Midbrain (tissue), 1 donor: ENCODE data around the gene FADS3.
A peak's percentile ranks its signal among the peaks of the same experiment; 100 is the strongest.

Source experiments
- DNase-seq: peaks from one replicate; lab custom pipeline; 2025; lab: John Stamatoyannopoulos, UW

FADS3 gene

GRCh38 chr11:61891331-61892084 lies at the start of gene FADS3:
Gene FADS3 (minus strand): TSS chr11:61891545. CDS start chr11:61891381, 164 bp downstream.
- peak; percentile 91 for DNase-seq

GRCh38 chr11:61940466-61940865 lies 49.1 kb upstream of the FADS3 start:
- DNase-seq, result no peak

DNA sequence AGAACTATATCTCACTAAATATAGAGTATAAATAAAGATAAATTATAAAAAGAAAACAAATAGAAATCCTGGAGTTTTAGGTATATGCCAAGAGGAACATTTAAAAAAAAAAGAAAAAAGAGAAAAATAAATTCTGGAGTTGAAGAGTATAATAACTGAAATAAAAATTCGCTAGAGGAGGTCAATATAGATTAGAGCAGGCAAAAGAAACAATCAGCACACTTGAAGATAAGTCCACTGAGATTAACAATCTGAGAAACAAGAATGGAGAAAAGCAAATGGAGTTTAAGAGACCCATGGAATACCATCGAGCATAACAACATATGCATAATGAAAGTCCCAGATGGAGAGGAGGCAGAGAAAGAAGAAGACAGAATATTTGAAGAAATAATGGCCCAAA lies 44.5 kb upstream of the FADS3 start:
- DNase-seq, result no peak

GRCh38 chr11:61930933-61931332 lies 39.6 kb upstream of the FADS3 start:
- no peak for DNase-seq

DNA sequence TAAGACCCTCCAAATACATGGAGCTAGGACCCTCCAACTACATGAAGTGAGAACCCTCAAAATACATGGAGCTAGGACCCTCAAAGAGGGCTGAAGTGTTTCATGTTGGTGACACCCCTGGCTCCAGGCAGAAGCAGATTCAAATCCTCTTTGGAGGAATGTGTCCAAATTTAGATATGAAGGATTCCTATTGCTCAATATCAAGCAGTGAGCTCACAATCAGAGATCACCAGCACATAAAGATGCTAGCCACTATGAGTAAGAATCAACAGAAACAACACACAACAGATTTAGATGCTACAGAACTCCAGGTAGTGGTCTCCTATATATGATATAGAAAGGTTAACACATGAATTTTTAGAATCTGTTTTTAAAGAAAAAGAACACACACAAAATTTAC lies 37.3 kb upstream of the FADS3 start:
- no peak for DNase-seq

DNA sequence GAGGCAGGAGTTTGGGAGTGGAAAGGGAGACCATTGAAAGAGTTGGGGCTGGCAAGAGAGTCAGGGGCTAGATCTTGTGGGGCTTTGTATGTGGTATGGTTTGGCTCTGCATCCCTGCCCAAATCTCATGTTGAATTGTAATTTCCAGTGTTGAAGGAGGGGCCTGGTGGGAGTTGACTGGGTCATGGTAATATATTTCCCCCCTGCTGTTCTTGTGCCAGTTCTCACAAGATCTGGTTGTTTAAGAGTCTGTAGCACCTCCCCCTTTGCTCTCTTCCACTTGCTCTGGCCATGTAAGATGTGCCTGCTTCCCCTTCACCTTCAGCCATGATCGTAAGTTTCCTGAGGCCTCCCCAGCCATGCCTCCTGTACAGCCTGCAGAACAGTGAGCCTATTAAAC lies 36.2 kb upstream of the FADS3 start:
- no peak for DNase-seq

DNA sequence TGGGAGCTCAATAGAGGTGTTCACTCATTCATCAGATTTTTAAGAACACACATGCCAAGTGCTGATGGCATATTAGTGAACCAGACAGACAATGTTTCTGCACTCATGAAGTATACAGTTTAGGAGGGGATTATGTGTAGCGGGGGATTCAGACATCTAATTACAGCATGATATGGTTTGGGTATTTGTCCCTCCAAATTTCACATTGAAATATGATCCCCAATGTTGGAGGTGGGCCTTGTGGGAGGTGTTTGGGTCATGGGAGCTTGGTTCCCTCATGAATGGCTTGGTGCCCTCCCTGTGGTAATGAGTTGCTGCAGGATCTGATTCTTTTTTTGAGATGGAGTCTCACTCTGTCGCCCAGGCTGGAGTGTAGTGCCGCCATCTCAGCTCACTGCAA lies 34.9 kb upstream of the FADS3 start:
- DNase-seq, result no peak

GRCh38 chr11:61925736-61926135 lies 34.4 kb upstream of the FADS3 start:
- DNase-seq, result no peak

DNA sequence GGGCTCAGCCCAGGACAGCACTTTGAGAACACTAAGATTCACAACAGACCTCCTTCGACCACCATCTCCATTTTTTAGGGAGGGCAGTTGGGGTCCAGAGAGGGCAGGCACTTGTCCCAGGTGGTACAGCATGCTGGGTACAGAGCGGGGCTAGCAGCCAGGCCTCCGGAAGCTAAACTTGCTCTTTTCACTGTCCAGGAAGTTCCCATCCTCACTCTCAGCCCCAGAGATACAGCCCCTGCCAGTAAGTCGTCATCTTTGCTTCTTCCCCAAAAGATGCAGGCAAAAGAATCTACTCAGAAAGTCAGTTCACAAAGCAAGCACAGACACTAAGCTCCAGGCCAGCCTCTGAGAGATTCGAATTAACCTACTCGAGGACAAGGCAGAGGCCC lies 32.7 kb upstream of the FADS3 start:
- DNase-seq, result no peak

DNA sequence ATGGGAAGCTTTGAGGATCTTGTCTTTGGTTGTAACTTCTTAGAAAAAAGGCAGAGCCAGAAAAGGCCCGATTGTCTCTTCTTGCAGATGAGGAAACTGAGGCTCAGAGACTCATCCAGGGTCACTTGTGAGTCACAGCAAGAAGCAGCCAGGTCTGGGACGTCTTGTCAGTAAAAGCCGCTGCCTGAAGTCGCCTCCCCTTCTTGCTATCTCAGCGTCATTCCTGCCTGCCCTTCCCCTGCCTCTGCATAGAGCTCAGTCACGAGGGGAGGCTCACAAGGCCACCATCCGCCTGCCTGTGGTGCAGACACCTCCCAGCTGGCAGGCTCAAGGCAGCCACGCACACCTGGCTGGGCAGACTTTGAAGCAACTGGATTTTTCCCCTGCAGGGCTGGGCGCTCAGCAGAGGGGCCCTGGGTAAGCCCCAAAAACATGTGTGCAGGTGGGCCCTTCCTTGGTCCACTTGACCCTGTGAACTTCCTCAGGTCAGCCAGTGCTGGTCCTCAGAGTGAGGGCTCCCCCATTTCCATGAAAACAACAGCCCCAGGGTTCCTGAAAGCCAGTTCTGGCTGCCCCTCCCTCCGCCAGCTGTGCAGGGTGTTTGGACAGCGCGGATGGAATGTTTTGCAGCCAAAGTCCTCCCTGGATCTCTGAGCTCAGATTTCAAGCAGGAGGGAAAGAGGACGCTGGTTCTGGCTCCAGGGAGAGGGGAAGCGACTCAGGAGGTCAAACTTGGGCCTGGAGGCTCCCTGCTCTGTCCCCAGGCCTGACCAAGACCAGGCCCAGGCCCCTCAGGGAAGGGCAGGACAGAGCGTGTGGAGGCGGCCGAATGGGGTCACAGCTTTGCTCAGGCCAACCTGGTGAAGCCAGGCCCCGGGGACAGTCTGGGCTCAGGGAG lies 32.1 kb upstream of the FADS3 start:
- DNase-seq, result no peak

DNA sequence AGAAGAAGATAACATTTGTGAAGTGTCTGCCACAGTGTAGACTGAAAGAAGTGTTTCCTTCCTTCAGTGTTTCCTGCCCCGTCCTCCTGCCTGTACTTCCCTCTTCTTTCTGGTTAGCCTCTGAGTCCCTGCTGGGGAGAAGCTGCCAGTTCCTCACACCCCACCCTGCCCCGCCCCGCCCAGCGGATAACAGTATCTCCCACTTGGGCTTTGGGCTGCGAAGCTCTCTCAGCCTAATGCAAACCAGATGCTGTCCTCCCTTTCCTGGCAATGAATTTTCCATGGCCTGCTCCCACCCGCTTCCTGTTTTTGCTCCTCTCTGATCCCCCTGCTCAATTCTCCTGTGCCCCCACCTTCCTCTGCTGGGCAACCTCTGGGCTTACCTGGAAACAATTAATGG lies 31.2 kb upstream of the FADS3 start:
- DNase-seq, result no peak

GRCh38 chr11:61921446-61921845 lies 30.1 kb upstream of the FADS3 start:
- no peak for DNase-seq

DNA sequence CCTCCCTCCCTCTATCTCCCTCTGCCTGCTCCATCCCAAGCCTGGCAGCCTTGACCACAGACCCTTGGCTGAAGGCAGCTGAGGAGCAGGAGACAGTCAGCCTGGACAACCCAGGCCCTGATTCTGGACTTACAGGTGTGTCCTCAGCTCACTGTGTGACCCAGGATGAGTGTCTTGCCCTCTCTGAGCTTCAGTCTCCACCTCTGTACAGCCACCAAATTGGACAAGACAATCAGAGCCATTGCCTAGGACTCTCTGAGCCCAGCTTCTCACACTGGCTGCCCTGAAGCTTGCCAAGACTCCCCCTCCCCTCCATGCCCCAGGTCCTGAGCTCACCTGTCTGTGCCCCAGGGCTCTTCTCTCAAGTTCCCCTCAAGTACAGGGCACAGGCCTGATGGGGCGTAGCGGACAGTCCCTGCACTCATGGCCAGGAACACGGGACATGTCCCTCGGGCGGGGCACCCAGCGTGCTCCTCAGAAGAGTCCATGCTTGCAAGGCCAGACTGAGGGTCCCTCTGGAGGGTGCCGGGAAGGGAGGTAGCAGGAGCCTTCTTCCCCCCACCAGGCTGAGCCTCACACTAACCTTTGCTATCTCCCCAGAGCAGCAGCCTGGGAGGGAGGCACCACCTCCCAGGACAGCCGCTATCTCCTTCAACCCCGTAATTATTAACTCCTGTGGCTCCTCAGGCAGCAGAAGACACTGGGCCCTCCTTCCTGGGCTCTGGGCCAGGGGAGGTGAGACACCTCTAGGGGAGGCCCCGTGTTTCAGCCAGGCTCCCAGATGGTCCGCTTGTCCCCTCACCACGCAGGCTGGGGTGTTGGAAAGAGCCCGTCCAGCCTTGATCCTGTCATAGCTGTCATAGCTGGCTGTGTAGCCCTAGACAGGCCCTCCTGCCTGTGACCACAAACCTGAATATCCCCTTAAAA lies 28.6 kb upstream of the FADS3 start:
- DNase-seq, result no peak

DNA sequence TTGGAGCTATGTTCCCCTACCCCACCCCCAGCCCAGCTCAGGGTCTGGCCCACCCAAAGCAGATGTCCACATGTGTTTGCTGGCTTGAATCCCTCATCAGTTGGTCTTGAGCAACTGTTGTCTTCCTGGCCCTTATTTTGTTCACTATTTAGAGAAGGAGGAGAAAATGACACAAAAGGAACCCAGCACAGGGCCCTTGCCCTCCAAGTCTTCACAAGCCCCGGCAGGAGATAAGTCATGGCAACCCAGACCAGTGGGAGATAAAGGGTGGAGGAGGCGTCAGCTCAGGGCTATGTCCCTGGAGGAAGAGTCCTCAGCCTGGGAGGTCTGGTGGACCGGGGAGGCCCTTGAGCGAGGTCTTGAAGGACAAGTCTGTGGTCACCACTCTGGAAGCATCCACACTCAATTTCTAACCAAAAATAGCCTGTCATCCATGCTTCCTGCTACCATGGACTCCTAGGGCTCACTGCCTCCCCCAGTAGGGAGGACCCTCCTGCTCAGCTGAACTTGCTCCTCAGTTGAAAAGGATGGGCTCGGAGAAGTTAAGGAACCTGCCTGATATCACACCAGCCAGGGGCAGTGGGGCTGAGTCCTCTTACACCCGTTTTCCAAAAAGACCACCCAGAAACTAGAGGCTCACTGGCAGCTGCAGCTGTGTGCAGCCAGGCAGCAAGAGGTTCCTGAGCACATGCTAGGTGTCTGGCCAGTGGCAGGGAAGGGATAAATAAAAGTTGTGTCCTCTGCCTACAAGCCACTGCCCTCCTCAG lies 27.8 kb upstream of the FADS3 start:
- no peak for DNase-seq

DNA sequence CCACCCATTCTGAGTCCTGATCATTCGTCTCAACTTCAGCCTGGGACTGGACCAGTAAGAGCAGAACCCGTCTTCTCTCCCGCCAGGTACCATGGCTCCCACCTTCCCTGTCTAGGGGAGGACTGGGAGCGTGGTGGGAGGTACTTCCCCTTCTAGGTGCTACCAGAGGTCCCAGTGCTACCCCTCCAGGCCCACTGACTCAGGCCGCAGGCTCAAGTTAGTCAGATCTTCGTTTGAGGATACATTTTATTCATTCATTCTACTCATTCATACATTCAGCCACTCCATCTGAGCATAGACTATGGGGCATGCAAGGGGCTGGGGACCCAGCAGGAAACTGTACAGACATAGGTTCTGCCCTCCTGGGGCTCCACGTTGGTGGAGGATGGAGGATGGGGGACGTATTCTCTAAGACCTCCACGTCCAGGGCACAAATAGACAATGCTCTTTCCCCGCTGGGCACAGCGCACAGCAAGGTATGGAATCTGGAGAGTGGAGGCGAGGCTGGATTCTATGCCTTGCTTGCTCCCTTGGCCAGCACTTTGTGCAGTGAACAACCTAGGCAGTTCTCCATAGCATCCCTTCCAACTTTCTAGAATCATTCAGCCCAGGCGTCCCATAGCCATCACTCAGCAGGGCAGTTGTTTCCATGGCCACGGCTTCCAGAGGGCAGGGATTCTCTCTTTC lies 27.0 kb upstream of the FADS3 start:
- DNase-seq, result no peak

- DNase-seq, result peak; percentile 73
Observed at GRCh38 chr11:61917334-61918109, 26.2 kb upstream of the FADS3 start, which contains the start of gene RAB3IL1. Gene RAB3IL1 (minus strand): TSS chr11:61917566. CDS start chr11:61917367, 199 bp downstream.

DNA sequence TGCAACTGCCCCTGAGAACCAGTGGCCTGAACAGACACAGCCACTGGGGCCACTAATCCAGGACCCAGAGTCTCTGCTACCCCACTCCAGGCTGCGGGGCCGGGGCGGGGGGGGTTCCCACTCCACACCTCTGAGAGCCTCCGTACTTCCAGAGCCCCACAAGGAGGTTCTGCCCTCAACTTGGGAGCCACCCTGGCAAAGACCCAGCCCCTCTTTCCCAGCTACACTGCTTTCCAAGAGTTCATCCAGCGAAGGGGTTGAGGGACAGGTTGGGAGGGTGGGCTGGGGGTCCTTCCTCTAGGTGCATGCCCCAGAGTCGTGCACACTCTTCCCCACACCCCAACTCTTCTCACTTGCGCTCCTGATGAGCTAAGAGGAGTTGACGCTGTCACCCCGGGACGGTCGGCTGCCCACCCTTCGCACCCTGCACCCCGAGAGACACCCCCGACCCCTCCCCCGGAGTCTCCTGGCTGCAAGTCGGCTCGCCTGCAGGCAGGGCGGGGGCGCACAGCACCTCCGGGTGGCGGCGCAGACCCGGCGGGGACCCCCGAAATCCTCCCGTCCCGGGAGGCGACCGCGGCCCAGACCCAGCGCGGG lies 25.5 kb upstream of the FADS3 start:
- no peak for DNase-seq

GRCh38 chr11:61914471-61915171 lies 23.3 kb upstream of the FADS3 start:
- no peak for DNase-seq
